GM10266 (cell line): ENCODE results near the gene PRR20G.
"Not testable (repeated sequence)": the region's sequence is repeated elsewhere in the genome, so short reads cannot be mapped to it uniquely, and the experiment has no call there.

ENCODE experiments used
- DNase-seq: peaks from one replicate; pipeline ENCODE4 v3.0.0; 2012; ENCODE audit errors: extremely low spot score
- TF ChIP-seq, protein P1 (sequence below): IDR thresholded peaks from 2 replicates; pipeline ENCODE4 v1.5.1; 2012; ENCODE audit warnings: mild to moderate bottlenecking, low read depth; ENCODE audit not compliant: control insufficient read depth, insufficient read depth; ENCODE audit errors: missing control alignments

Gene PRR20G

GRCh38 chr3:127312818-127313217, 25.0 kb upstream of the PRR20G start:
- TF ChIP-seq, protein P1, sequence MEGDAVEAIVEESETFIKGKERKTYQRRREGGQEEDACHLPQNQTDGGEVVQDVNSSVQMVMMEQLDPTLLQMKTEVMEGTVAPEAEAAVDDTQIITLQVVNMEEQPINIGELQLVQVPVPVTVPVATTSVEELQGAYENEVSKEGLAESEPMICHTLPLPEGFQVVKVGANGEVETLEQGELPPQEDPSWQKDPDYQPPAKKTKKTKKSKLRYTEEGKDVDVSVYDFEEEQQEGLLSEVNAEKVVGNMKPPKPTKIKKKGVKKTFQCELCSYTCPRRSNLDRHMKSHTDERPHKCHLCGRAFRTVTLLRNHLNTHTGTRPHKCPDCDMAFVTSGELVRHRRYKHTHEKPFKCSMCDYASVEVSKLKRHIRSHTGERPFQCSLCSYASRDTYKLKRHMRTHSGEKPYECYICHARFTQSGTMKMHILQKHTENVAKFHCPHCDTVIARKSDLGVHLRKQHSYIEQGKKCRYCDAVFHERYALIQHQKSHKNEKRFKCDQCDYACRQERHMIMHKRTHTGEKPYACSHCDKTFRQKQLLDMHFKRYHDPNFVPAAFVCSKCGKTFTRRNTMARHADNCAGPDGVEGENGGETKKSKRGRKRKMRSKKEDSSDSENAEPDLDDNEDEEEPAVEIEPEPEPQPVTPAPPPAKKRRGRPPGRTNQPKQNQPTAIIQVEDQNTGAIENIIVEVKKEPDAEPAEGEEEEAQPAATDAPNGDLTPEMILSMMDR, result no peak
- DNase-seq, result no peak

- DNase-seq, result not testable (repeated sequence)
Measured at GRCh38 chr3:127308821-127309220, 21.0 kb upstream of the PRR20G start.

DNA sequence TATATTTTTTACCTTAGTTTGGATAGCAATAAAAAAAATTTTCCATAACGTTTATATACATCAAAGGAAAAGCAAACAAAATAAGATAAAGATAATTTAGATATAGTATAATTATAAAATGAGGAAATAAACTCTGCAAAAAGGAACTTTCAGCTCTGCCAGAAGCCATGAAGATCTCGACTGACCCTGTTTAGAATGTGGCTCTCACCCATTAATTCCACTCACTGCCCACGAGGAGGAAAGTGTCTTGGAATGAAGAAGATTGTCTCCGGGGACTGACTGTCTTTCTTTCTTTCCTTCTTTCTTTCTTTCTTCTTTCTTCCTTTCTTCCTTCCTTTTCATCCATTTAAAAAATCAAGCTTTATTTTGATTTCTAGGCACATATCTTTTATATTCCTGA, 20.1 kb upstream of the PRR20G start:
- TF ChIP-seq, protein P1, result no peak
- DNase-seq, result no peak

DNA sequence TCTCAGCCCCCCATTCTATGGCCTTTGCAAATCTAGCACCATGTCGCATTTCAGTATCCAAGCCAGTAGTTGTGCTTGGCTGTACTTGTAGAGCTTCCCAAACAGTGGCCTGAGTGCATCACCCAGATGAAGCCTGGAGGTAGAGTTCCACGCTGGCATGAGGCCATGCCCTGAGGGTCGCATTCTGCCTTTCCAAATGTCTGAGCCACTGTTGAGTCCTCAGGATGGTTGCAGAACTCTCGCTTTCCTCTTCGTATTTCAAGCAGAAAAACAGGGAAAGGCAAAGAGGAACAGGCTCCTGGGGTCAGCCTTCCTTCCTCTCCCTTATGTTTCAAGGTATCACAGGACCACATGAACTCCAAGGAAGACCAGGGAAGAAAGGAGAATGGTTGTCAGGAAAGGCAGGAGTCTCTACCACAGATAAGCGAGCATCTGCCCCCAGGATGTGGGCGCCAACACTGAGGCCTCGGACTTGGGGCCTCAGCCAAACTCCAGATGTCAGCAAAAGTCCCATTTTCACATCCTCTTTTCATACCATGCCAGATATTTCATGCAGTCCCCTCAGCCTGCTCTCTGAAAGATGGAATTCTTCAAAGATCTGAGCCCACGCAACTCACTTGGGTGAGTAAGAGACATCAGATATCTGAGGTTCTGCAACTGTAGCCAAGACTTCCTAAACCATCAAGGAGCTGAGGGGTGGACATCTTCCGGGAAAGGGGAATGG, 19.4 kb upstream of the PRR20G start:
- TF ChIP-seq, protein P1, result no peak
- peak; percentile 49 for DNase-seq

GRCh38 chr3:127306361-127307111, 18.7 kb upstream of the PRR20G start:
- no peak for DNase-seq
- TF ChIP-seq, protein P1, result no peak

- DNase-seq, result no peak
- TF ChIP-seq, protein P1, result no peak
Measured at GRCh38 chr3:127305499-127306060, 17.7 kb upstream of the PRR20G start.

- DNase-seq, result no peak
Measured at GRCh38 chr3:127304121-127304744, 16.4 kb upstream of the PRR20G start.

More at GRCh38 chr3:127304121-127304744, 16.4 kb upstream of the PRR20G start:
- TF ChIP-seq, protein P1, result no peak
